Renal cortical epithelial cell (primary cell): ENCODE results near the gene RHOT1. TPM values are rescaled to one million over a fixed set of nuclear protein-coding genes. Genes with fewer than 3 reads are reported as not detected.

Experiments used
- DNase-seq: peaks from one replicate; pipeline ENCODE4 v3.0.0-alpha.2; 2011; ENCODE audit warnings: low read depth
- total RNA-seq: library from RNA; depleted of rRNA; stranded (reverse); fragments of >200 nt; gene quantifications from 2 replicates; pipeline ENCODE4 v1.2.3, GENCODE V29; 2014

RHOT1 gene
- total RNA-seq, 1 donor from 2014 or later, result 62.3 TPM

DNA sequence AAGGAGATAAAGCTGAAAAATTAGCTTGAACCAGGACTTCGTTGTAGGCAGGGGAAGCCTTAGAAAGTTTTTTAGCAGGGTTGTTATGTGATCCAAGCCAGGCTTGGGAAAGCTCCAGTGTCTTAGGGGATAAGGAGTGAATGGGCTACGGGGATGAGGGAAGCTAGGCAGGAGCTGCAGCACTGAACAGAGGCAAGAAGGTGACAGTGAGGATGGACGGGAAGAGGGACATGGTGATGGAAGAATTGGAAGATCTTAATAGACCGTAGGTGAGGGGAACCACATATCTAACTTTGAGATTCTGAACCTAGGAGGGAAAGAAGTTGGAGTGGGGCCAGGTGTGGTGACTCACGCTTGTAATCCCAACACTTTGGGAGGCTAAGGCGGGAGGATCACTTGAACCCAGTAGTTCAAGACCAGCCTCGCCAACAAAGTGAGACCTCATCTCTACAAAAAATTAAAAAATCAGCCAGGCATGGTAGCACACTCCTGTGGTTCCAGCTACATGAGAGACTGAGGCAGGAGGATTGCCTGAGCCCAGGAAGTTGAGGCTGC is 126.5 kb downstream of the RHOT1 start:
- no peak for DNase-seq

DNA sequence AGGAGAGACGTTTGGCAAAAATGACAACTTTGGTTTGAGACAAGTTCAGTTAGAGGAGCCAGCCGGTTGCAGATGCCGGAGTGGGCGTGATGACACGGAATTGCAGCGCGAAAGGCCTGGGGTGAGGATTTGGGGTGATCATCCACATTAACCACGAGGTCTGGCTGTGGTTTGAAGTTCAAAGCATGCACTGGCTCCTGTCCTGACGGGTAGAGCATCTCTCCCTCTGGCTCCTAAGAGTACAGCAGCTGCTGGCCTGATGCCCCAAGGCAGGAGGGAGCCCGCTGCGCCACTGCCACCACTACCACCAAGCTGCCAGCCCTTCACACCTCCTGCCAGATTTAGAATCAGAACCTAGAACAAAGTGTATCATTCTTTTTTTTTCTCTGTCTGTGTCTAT is 127.1 kb downstream of the RHOT1 start:
- no peak for DNase-seq

DNA sequence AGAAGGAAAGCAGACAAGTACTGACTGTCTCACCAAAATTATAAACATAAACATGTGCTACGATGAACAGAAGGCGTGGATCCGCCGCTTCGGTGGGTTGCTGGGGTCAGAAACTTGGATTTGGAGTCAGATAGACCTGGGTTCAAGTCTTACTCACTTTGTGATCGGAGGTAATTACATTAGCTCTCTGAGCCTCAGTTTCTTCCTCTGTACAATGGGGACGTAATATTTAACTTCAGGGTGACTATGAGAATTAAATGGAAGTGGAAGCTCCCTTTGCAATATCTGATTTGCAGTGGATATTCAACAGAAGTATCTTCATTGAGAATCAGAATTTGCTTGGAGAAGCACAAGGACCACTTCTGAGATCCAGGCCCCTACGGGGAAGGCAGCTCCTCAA is 129.5 kb downstream of the RHOT1 start:
- DNase-seq, result no peak

DNA sequence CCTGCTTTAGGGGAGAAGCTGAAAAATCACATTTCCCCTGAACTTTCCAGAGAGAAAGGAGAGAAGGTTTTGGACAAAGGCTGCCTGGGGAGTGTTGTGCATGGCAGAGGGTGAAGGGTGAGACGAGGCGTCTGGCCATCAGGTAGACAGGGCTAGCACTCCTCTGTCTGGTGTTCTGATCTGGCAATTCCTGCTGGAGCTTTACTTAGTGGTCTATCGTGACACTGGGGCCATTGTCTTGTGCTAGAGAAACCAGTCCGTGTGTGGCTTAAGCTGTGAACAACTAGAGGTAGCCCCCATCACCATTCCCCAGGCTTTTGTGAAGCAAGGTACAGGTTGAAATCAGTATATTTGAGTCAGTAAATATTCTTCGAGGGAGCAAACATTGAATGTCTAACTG is 131.8 kb downstream of the RHOT1 start:
- no peak for DNase-seq

DNA sequence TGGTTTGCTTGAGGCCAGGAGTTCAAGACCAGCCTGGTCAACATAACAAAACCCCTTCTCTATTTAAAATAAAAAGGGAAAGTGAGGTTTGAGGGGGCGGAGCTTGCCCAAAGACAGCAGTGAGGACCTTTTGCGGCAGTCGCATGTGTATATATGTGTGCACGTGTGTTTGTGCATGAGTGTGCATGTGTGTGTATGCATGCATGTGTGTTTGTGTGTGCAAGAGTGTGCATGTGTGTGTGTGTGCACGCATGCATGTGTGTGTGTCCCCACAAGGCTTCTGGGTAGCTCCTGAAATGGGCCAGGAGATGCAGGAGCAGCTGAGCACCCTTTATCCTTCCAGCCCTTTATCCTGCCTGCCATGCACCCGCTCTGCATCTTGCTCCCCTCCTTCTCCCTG is 132.3 kb downstream of the RHOT1 start:
- no peak for DNase-seq

Other genes starting within 250 kb of the RHOT1 start
- 42.0 and 57.1 TPM in 2 replicates for gene UTP6, start 240.8 kb upstream of the RHOT1 start, total RNA-seq
- gene SUZ12, start 205.5 kb upstream of the RHOT1 start, total RNA-seq, result 20.1 and 45.2 TPM in 2 replicates
- 5.6 and 8.3 TPM in 2 replicates for gene LRRC37B, start 135.1 kb upstream of the RHOT1 start, total RNA-seq
- not detected in 2 replicates for gene RHBDL3, start 123.3 kb downstream of the RHOT1 start, total RNA-seq
- gene C17orf75, start 199.7 kb downstream of the RHOT1 start, total RNA-seq, result 15.6 and 21.0 TPM in 2 replicates
- 120 and 128 TPM in 2 replicates for gene ZNF207, start 207.7 kb downstream of the RHOT1 start, total RNA-seq